ENCODE data around the gene USP49. TPM values are rescaled to one million over a fixed set of nuclear protein-coding genes. Genes with fewer than 3 reads are reported as not detected.

Gene USP49
- total RNA-seq, 2 experiments from 2014 or later: 6.2 to 7.8 TPM

DNA sequence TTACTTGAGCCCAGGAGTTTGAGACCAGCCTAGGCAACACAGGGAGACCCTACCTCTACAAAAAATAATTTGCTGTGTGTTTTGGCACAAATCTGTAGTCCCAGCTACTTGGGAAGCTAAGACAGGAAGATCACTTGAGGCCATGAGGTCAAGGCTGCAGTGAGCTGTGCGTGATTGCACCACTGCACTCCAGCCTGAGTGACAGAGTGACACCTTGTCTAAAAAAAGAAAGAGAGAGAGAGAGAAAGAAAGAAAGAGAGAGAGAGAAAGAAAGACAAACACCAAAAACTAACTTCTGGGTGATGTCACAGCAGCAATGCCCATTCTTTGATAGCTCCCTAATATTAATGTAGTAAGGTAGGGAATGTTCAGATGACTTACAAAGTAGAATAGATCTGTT is 20.4 kb downstream of the USP49 start:
- Mint-ChIP-seq H3K36me3 (ENCODE audit: low read depth) (no peaks in the 10 kb centered on the region), H3K9me3 (ENCODE audit: insufficient read depth) (no peaks in the 10 kb centered on the region), H3K27me3 (ENCODE audit: low read depth) (no peaks in the 10 kb centered on the region), H3K4me3 (no peak overlapping the region), H3K4me1 (ENCODE audit: low read depth) (no peaks in the 10 kb centered on the region), H3K27ac (no peak overlapping the region)
- ATAC-seq (no peak), DNase-seq (no peak)
- POLR2A ChIA-PET: interaction anchor here (1.1 kb wide), 1 partner anchor 21 kb away, joined by 4 read pairs; no protein-coding TSS in a partner anchor
- CTCF ChIA-PET: interaction anchor here (1.2 to 1.3 kb wide), 2 partner anchors 46 to 286 kb away, joined by 4 read pairs; partner anchors contain the start of genes BYSL and MED20

DNA sequence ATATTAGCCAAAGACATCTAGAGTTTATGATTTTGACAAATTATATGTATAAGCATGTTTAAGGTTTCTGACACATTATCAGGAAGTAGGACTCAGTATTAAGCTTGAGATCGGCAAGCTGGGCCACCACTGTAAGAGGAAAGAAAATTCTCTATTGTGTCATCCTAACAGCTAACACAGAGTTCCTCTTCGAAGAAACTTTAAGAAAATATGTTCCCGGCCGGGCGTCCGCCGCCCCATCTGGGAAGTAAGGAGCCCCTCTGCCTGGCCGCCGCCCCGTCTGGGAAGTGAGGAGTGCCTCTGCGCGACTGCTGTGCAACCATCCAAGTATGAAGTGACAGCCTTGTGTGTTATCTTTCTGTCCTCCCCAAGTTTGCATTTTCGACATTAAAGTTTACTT is 23.0 kb downstream of the USP49 start:
- Mint-ChIP-seq H3K27ac (no peak overlapping the region), H3K4me1 (ENCODE audit: low read depth) (no peaks in the 10 kb centered on the region), H3K9me3 (ENCODE audit: insufficient read depth) (no peaks in the 10 kb centered on the region), H3K4me3 (no peak overlapping the region), H3K27me3 (ENCODE audit: low read depth) (no peaks in the 10 kb centered on the region), H3K36me3 (ENCODE audit: low read depth) (no peaks in the 10 kb centered on the region)
- ChIA-PET POLR2A (no interaction called here), CTCF (no interaction called here)
- DNase-seq (no peak), ATAC-seq (no peak)

- POLR2A ChIA-PET: no interaction called here
- Mint-ChIP-seq H3K27me3 (ENCODE audit: low read depth) (no peaks in the 10 kb centered on the region), H3K36me3 (ENCODE audit: low read depth) (no peaks in the 10 kb centered on the region), H3K4me3 (no peak overlapping the region), H3K27ac (no peak overlapping the region), H3K9me3 (ENCODE audit: insufficient read depth) (no peaks in the 10 kb centered on the region), H3K4me1 (ENCODE audit: low read depth) (no peaks in the 10 kb centered on the region)
- CTCF ChIA-PET: no interaction called here
- no peak for ATAC-seq
- DNase-seq: no peak
Measured at GRCh38 chr6:41871691-41872090, 23.5 kb downstream of the USP49 start.

DNA sequence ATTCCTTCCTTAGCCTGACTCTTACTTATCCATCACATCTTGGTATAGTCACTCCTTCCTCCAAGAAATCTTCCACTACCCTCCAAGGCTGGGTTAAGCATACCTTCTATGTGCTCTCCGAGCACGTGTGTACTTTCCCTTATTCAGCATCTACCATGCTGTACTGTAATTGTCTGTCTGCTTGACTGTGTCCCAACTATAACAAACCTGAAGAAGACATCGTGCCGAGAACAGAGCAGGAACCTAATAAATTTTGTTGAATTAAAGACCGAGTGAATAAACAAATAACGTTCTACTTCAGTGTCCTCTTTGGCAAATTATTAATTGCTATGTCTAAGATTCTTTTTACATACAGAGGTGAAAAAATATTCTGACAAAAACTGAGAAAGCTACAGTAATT is 35.8 kb downstream of the USP49 start:
- H3K4me1 Mint-ChIP-seq (ENCODE audit: low read depth): no peaks in the 10 kb centered on the region
- no peaks in the 10 kb centered on the region for H3K36me3 Mint-ChIP-seq (ENCODE audit: low read depth)
- H3K9me3 Mint-ChIP-seq (ENCODE audit: insufficient read depth): no peaks in the 10 kb centered on the region
- ChIA-PET POLR2A (interaction anchor here (0.5 kb wide), 1 partner anchor 18 kb away, joined by 3 read pairs; no protein-coding TSS in a partner anchor), CTCF (interaction anchor here (1.4 to 2.9 kb wide), 2 partner anchors 12 to 185 kb away, joined by 3 to 12 read pairs; no protein-coding TSS in a partner anchor)
- ATAC-seq (no peak), DNase-seq (no peak)
- no peaks in the 10 kb centered on the region for H3K27me3 Mint-ChIP-seq (ENCODE audit: low read depth)
- no peak overlapping the region for H3K27ac Mint-ChIP-seq
- no peak overlapping the region for H3K4me3 Mint-ChIP-seq

DNA sequence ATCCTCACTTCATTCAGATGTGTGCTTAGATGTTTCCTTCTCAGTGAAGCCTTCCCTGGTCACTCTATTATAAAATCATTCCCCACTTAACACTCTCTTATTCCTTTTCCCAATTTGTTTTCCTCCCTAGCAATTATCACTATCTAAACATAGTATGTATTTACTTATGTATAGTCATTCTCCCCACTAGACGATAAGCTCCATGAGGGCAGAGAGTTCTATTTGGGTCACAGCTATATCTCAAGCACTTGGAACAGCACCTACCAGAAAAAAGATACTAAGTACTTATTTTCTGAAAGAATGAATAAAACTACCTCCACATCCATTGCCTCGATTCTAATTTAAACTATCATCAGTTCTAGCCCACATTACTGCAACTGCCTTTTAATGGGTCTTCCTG is 36.5 kb downstream of the USP49 start:
- ATAC-seq: no peak
- CTCF ChIA-PET: interaction anchor here (1.4 to 2.9 kb wide), 2 partner anchors 12 to 186 kb away, joined by 3 to 12 read pairs; no protein-coding TSS in a partner anchor
- POLR2A ChIA-PET: no interaction called here

DNA sequence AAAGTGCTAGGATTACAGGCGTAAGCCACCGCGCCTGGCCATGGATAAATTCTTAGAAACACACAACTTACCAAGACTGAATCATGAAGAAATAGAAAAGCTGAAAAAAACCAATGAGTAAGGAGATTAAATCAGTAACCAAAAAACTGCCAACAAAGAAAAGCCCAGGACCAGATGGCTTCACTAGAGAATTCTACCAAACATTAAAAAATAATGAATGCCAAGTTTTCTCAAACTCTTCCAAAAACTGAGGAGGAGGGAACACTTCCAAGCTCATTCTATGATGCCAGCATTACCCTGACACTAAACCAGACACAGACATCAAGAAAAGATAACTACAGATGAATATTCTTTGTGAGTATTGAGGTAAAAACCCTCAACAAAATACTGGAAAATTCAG is 44.3 kb downstream of the USP49 start:
- POLR2A ChIA-PET: interaction anchor here (1.0 kb wide), 1 partner anchor 85 kb away, joined by 3 read pairs; no protein-coding TSS in a partner anchor
- CTCF ChIA-PET: interaction anchor here (1.0 kb wide), 1 partner anchor 21 kb away, joined by 3 read pairs; no protein-coding TSS in a partner anchor
- peaks cover 9% of the 10 kb centered on the region for H3K4me1 Mint-ChIP-seq (ENCODE audit: low read depth)
- H3K36me3 Mint-ChIP-seq (ENCODE audit: low read depth): peaks cover 3% of the 10 kb centered on the region
- ATAC-seq (no peak), DNase-seq (no peak)
- H3K27ac Mint-ChIP-seq: no peak overlapping the region
- no peaks in the 10 kb centered on the region for H3K9me3 Mint-ChIP-seq (ENCODE audit: insufficient read depth)
- no peaks in the 10 kb centered on the region for H3K27me3 Mint-ChIP-seq (ENCODE audit: low read depth)
- no peak overlapping the region for H3K4me3 Mint-ChIP-seq

More for the DNA sequence above, 36.5 kb downstream of the USP49 start:
- H3K4me3 Mint-ChIP-seq: no peak overlapping the region
- H3K27ac Mint-ChIP-seq: no peak overlapping the region
- H3K4me1 Mint-ChIP-seq (ENCODE audit: low read depth): no peaks in the 10 kb centered on the region
- H3K36me3 Mint-ChIP-seq (ENCODE audit: low read depth): no peaks in the 10 kb centered on the region
- no peaks in the 10 kb centered on the region for H3K27me3 Mint-ChIP-seq (ENCODE audit: low read depth)
- no peaks in the 10 kb centered on the region for H3K9me3 Mint-ChIP-seq (ENCODE audit: insufficient read depth)
- no peak for DNase-seq

GRCh38 chr6:41846666-41847237 is 48.4 kb downstream of the USP49 start:
- H3K36me3 Mint-ChIP-seq (ENCODE audit: low read depth): peaks cover 3% of the 10 kb centered on the region
- no peak overlapping the region for H3K27ac Mint-ChIP-seq
- ATAC-seq (peak; percentile 81), DNase-seq (peak; percentile 65)
- no peaks in the 10 kb centered on the region for H3K9me3 Mint-ChIP-seq (ENCODE audit: insufficient read depth)
- no peaks in the 10 kb centered on the region for H3K27me3 Mint-ChIP-seq (ENCODE audit: low read depth)
- peaks cover 9% of the 10 kb centered on the region for H3K4me1 Mint-ChIP-seq (ENCODE audit: low read depth)
- H3K4me3 Mint-ChIP-seq: no peak overlapping the region
- POLR2A ChIA-PET: interaction anchor here (1.2 kb wide), 1 partner anchor 197 kb away, joined by 3 read pairs; no protein-coding TSS in a partner anchor
- CTCF ChIA-PET: interaction anchor here (0.6 to 6.9 kb wide), 29 partner anchors 9 to 258 kb away, joined by 3 to 154 read pairs (median 4); partner anchors contain the start of genes BYSL, MED20, TAF8 and TOMM6

DNA sequence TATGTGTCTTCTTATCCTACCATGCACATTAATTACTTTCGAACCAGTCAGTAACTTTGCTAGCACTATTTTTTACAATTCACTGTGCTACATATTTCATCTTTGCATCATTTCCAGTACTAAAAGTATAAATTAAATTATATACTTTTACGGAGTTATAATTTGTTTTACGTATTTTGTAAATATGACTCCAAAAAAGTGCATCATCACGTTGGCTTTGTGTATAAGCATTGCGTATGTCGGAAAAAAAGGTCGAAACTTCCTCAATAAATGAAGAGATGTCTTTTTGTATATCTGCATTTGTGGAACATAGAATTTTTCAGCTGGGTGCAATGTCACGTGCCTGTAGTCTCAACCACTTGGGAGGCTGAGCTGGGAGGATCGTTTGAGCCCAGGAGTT is 52.0 kb downstream of the USP49 start:
- Mint-ChIP-seq H3K27ac (no peak overlapping the region), H3K4me1 (ENCODE audit: low read depth) (peaks cover 9% of the 10 kb centered on the region), H3K36me3 (ENCODE audit: low read depth) (no peaks in the 10 kb centered on the region), H3K27me3 (ENCODE audit: low read depth) (no peaks in the 10 kb centered on the region), H3K4me3 (no peak overlapping the region), H3K9me3 (ENCODE audit: insufficient read depth) (no peaks in the 10 kb centered on the region)
- ATAC-seq: no peak
- DNase-seq: no peak
- POLR2A ChIA-PET: no interaction called here
- CTCF ChIA-PET: interaction anchor here (2.0 to 6.9 kb wide), 2 partner anchors 202 to 261 kb away, joined by 6 to 154 read pairs; partner anchors contain the start of gene TAF8

- no peak for DNase-seq
- Mint-ChIP-seq H3K4me1 (ENCODE audit: low read depth) (peaks cover 4% of the 10 kb centered on the region), H3K4me3 (no peak overlapping the region), H3K27me3 (ENCODE audit: low read depth) (no peaks in the 10 kb centered on the region), H3K36me3 (ENCODE audit: low read depth) (no peaks in the 10 kb centered on the region), H3K27ac (no peak overlapping the region), H3K9me3 (ENCODE audit: insufficient read depth) (no peaks in the 10 kb centered on the region)
- ChIA-PET POLR2A (no interaction called here), CTCF (no interaction called here)
- ATAC-seq: no peak
Measured at GRCh38 chr6:41840326-41840725, 54.8 kb downstream of the USP49 start.

GRCh38 chr6:41836660-41837052 is 58.5 kb downstream of the USP49 start:
- no peak for ATAC-seq
- no peak overlapping the region for H3K4me3 Mint-ChIP-seq
- DNase-seq: no peak
- H3K27me3 Mint-ChIP-seq (ENCODE audit: low read depth): no peaks in the 10 kb centered on the region
- no peaks in the 10 kb centered on the region for H3K9me3 Mint-ChIP-seq (ENCODE audit: insufficient read depth)
- ChIA-PET CTCF (interaction anchor here (1.0 kb wide), 1 partner anchor 10 kb away, joined by 4 read pairs; no protein-coding TSS in a partner anchor), POLR2A (no interaction called here)
- no peak overlapping the region for H3K27ac Mint-ChIP-seq
- H3K36me3 Mint-ChIP-seq (ENCODE audit: low read depth): peaks cover 5% of the 10 kb centered on the region
- H3K4me1 Mint-ChIP-seq (ENCODE audit: low read depth): peaks cover 4% of the 10 kb centered on the region

DNA sequence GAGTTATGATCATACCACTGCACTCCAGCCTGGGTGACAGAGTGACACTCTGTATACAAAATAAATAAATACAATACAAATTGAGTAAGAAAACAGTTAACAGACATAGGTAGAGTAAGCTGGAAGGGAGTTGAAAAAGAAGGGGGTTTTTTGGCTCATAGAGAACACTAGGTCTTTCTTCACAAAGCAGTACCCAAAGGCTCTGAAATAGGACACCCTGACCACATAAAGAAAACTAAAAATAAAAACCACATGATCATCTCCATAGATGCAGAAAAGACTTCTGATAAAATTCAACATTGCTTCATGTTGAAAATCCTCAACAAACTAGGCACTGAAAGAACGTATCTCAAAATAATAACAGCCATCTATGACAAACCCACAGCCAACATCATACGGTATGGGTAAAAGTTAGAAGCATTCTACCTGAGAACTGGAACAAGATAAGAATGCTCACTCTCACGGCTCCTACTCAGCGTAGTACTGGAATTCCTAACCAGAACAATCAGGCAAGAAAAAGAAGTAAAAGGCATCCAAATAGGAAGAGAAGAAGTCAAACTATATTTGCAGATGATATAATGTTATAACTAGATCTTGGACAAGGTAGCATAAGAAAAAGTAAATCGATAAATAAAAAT is 59.0 kb downstream of the USP49 start:
- CTCF ChIA-PET: interaction anchor here (0.8 to 1.8 kb wide), 2 partner anchors 11 kb away, joined by 3 to 8 read pairs; no protein-coding TSS in a partner anchor
- Mint-ChIP-seq H3K27me3 (ENCODE audit: low read depth) (no peaks in the 10 kb centered on the region), H3K4me1 (ENCODE audit: low read depth) (peaks cover 4% of the 10 kb centered on the region), H3K4me3 (no peak overlapping the region), H3K36me3 (ENCODE audit: low read depth) (peaks cover 5% of the 10 kb centered on the region), H3K27ac (no peak overlapping the region), H3K9me3 (ENCODE audit: insufficient read depth) (no peaks in the 10 kb centered on the region)
- ATAC-seq: no peak
- POLR2A ChIA-PET: no interaction called here
- DNase-seq: no peak

DNA sequence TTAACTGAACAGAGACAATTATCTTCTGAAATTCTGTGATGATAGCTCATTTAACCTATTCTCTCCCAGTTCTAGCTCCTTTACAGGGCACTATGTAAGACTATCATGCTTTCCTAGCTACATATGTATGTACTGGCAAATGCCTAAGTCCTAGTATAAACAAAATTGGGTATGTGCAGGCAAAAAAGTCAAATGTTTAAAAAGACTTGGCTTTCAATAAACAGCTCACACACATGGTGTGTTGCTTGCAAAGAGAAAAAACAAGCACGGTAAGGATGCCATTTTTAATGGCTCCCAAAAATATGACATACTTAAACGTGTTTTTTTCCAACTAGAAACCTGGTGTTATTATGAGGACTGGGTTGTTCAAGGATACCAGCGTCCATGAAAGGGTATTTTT is 62.9 kb downstream of the USP49 start:
- no peaks in the 10 kb centered on the region for H3K9me3 Mint-ChIP-seq (ENCODE audit: insufficient read depth)
- DNase-seq (no peak), ATAC-seq (no peak)
- no peak overlapping the region for H3K27ac Mint-ChIP-seq
- CTCF ChIA-PET: interaction anchor here (1.0 kb wide), 2 partner anchors 14 to 15 kb away, joined by 3 to 4 read pairs; no protein-coding TSS in a partner anchor
- peaks cover 4% of the 10 kb centered on the region for H3K4me1 Mint-ChIP-seq (ENCODE audit: low read depth)
- peaks cover 5% of the 10 kb centered on the region for H3K36me3 Mint-ChIP-seq (ENCODE audit: low read depth)
- H3K27me3 Mint-ChIP-seq (ENCODE audit: low read depth): no peaks in the 10 kb centered on the region
- POLR2A ChIA-PET: interaction anchor here (0.6 kb wide), 1 partner anchor 272 kb away, joined by 3 read pairs; no protein-coding TSS in a partner anchor
- no peak overlapping the region for H3K4me3 Mint-ChIP-seq
